Keratinocyte (primary cell): ENCODE results near the gene RFESD. TPM values are rescaled to one million over a fixed set of nuclear protein-coding genes. Genes with fewer than 3 reads are reported as not detected.

Source experiments
- DNase-seq: peaks from one replicate; pipeline ENCODE4 v3.0.0-alpha.2; 2011; ENCODE audit warnings: low read depth, missing footprints, low spot score
- FAIRE-seq: peaks from 2 replicates; lab custom pipeline; 2011; peaks lifted over from hg19 to GRCh38; lab: Jason Lieb, UNC
- H2AFZ ChIP-seq: 2 replicates; pipeline ENCODE4 v1.6.0; 2012; ENCODE audit warnings: low read length, control low read depth, inconsistent platforms; ENCODE audit not compliant: control insufficient read depth
- H3K27ac ChIP-seq: 2 replicates; pipeline ENCODE4 v1.5.1; 2011; ENCODE audit warnings: low read length; ENCODE audit not compliant: control insufficient read depth, insufficient read depth
- H3K27me3 ChIP-seq: 3 replicates; pipeline ENCODE4 v1.6.0; 2011; ENCODE audit warnings: low read length; ENCODE audit not compliant: control insufficient read depth, insufficient read depth; ENCODE audit errors: extremely low read depth
- H3K36me3 ChIP-seq, 2 experiments: 2 replicates in 1 of 2; 3 replicates in 1 of 2; pipeline ENCODE4 v1.5.1; 2011; ENCODE audit warnings: low read length in 2 of 2, mild to moderate bottlenecking in 1 of 2; ENCODE audit not compliant: control insufficient read depth in 2 of 2, insufficient read depth in 2 of 2; ENCODE audit errors: extremely low read depth in 1 of 2
- H3K4me1 ChIP-seq: 3 replicates; pipeline ENCODE4 v1.5.1; 2011; ENCODE audit warnings: low read length; ENCODE audit not compliant: control insufficient read depth, insufficient read depth; ENCODE audit errors: extremely low read depth
- H3K4me2 ChIP-seq: 3 replicates; pipeline ENCODE4 v1.6.0; 2011; ENCODE audit warnings: low read depth, low read length; ENCODE audit not compliant: control insufficient read depth, insufficient read depth; ENCODE audit errors: extremely low read depth
- H3K4me3 ChIP-seq, 3 experiments: fragments of 200-600 bp in 1 of 3; sonication (generic) in 1 of 3; 2 replicates in 2 of 3; 3 replicates in 1 of 3; pipeline ENCODE4 v1.5.1; 2011 to 2016; ENCODE audit warnings: low read length in 3 of 3, mild to moderate bottlenecking in 3 of 3, control low read depth in 2 of 3, inconsistent platforms in 1 of 3, low read depth in 1 of 3, mixed read lengths in 1 of 3, mixed run types in 1 of 3, moderate library complexity in 1 of 3; ENCODE audit not compliant: control insufficient read depth in 2 of 3, insufficient read depth in 2 of 3; ENCODE audit errors: extremely low read depth in 1 of 3
- H3K79me2 ChIP-seq: 2 replicates; pipeline ENCODE4 v1.6.0; 2012; ENCODE audit warnings: low read length; ENCODE audit not compliant: control insufficient read depth, insufficient read depth
- H3K9ac ChIP-seq: 3 replicates; pipeline ENCODE4 v1.6.0; 2011; ENCODE audit warnings: low read length; ENCODE audit not compliant: control insufficient read depth, insufficient read depth; ENCODE audit errors: extremely low read depth
- H3K9me1 ChIP-seq: 3 replicates; pipeline ENCODE4 v1.6.0; 2011; ENCODE audit warnings: low read length; ENCODE audit not compliant: control insufficient read depth, insufficient read depth; ENCODE audit errors: extremely low read depth
- H3K9me3 ChIP-seq: 2 replicates; pipeline ENCODE4 v1.5.1; 2012; ENCODE audit warnings: low read depth, low read length; ENCODE audit not compliant: control insufficient read depth
- H4K20me1 ChIP-seq: 3 replicates; pipeline ENCODE4 v1.6.0; 2011; ENCODE audit warnings: low read length; ENCODE audit not compliant: control insufficient read depth, insufficient read depth; ENCODE audit errors: extremely low read depth
- EZH2 ChIP-seq: IDR thresholded peaks from one replicate; pipeline ENCODE4 v1.6.1; 2012; ENCODE audit warnings: inconsistent platforms, mild to moderate bottlenecking, low read length, moderate library complexity
- dilution Hi-C: fragments of 300-500 bp; cut with MboI; formaldehyde crosslinking; loops from one replicate; pipeline ENCODE4 v1.7.0; 2020; ENCODE audit warnings: low sequenced_read_pairs; ENCODE audit not compliant: extremely low pct_ligation_motif_present
- polyA plus RNA-seq, 5 experiments: library from polyadenylated mRNA; depleted of rRNA in 3 of 5; stranded (reverse) in 3 of 5; stranded (forward) in 1 of 5; unstranded in 1 of 5; fragments of >200 nt; gene quantifications; 1 replicate in 1 of 5; 2 replicates in 3 of 5; 3 replicates in 1 of 5; pipeline versions ENCODE4 v1.2.1 to v1.2.3, GENCODE V29; 2011 to 2012; ENCODE audit warnings: missing spikeins in 2 of 5, low read depth in 1 of 5, low replicate concordance in 1 of 5
- TF ChIP-seq, protein P1 (sequence below), 3 experiments: IDR thresholded peaks in 1 of 3; conservative IDR thresholded peaks in 1 of 3; optimal IDR thresholded peaks in 1 of 3; 2 replicates in 2 of 3; 3 replicates in 1 of 3; pipeline versions ENCODE3 to v1.5.1; 2011; ENCODE audit warnings: low read length in 3 of 3, mild to moderate bottlenecking in 3 of 3, moderate library complexity in 2 of 3, control low read depth in 1 of 3, inconsistent platforms in 1 of 3; ENCODE audit not compliant: insufficient read depth in 2 of 3; ENCODE audit errors: extremely low read depth in 1 of 3

Gene RFESD
- polyA plus RNA-seq, 1 donor (not counting 4 experiments of a cell fraction or from before 2014, with no cell fraction given): 3.5 TPM

DNA sequence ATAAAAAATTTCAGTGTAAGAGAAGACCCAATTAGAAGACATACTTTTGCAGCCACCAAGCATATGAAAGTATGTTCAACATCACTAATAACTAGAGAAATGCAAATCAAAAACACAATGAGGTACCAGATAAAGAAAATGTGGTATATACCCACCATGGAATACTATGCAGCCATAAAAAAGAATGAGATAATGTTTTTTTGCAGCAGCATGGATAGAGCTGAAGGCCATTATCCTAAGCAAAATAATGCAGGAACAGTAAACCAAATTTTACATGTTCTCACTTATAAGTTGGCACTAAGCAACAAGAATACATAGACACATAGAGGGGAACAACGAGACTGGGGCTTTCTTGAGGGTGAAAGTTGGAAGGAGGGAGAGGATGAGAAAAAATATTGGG, 43.1 kb downstream of the RFESD start:
- H3K4me1 ChIP-seq: no peaks in the 10 kb centered on the region
- no peak for TF ChIP-seq EZH2
- TF ChIP-seq, protein P1, sequence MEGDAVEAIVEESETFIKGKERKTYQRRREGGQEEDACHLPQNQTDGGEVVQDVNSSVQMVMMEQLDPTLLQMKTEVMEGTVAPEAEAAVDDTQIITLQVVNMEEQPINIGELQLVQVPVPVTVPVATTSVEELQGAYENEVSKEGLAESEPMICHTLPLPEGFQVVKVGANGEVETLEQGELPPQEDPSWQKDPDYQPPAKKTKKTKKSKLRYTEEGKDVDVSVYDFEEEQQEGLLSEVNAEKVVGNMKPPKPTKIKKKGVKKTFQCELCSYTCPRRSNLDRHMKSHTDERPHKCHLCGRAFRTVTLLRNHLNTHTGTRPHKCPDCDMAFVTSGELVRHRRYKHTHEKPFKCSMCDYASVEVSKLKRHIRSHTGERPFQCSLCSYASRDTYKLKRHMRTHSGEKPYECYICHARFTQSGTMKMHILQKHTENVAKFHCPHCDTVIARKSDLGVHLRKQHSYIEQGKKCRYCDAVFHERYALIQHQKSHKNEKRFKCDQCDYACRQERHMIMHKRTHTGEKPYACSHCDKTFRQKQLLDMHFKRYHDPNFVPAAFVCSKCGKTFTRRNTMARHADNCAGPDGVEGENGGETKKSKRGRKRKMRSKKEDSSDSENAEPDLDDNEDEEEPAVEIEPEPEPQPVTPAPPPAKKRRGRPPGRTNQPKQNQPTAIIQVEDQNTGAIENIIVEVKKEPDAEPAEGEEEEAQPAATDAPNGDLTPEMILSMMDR (optimal IDR thresholded peaks at IDR 0.05 in 1 of 3, IDR thresholded peaks at IDR 0.05 in 1 of 3, conservative IDR thresholded peaks at IDR 0.05 in 1 of 3; ENCODE audit: extremely low read depth in 1 of 3, insufficient read depth in 2 of 3, low read length in 3 of 3): no peak
- H3K27ac ChIP-seq: no peak overlapping the region
- dilution Hi-C loops: no loop called here
- H2AFZ ChIP-seq: no peak overlapping the region
- H3K9me1 ChIP-seq: no peaks in the 10 kb centered on the region
- H3K4me3 ChIP-seq: no peak overlapping the region
- DNase-seq (no peak), FAIRE-seq (no peak)
- no peaks in the 10 kb centered on the region for H4K20me1 ChIP-seq
- no peaks in the 10 kb centered on the region for H3K27me3 ChIP-seq
- no peaks in the 10 kb centered on the region for H3K9me3 ChIP-seq
- H3K36me3 ChIP-seq: no peaks in the 10 kb centered on the region
- H3K79me2 ChIP-seq: no peaks in the 10 kb centered on the region
- H3K9ac ChIP-seq: no peak overlapping the region
- H3K4me2 ChIP-seq: no peak overlapping the region

DNA sequence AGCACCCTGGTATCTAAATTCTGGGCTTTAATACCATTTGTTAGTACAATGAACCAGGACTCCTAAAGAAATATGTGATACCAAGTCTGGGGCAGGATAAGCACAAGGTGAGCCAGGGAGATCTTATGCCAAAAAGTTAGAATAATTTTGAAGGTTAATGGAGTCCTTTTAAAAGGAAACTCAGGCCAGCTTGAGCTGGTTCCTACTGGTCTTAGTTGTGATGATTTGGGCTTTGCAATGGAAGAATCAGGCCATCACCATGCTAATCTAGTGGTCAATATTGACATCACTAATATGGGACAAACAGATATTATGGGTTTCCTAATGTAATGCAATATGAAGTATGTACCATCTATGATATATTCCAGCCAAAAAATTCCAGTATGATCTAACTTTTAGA, 43.8 kb downstream of the RFESD start:
- TF ChIP-seq, protein P1 (optimal IDR thresholded peaks at IDR 0.05 in 1 of 3, IDR thresholded peaks at IDR 0.05 in 1 of 3, conservative IDR thresholded peaks at IDR 0.05 in 1 of 3; ENCODE audit: extremely low read depth in 1 of 3, insufficient read depth in 2 of 3, low read length in 3 of 3): no peak
- no peak for TF ChIP-seq EZH2
- Histone ChIP-seq H3K9ac (no peak overlapping the region), H2AFZ (no peak overlapping the region), H3K4me1 (no peaks in the 10 kb centered on the region), H3K4me3 (no peak overlapping the region), H4K20me1 (no peaks in the 10 kb centered on the region), H3K27ac (no peak overlapping the region), H3K79me2 (no peaks in the 10 kb centered on the region), H3K4me2 (no peak overlapping the region), H3K36me3 (no peaks in the 10 kb centered on the region), H3K27me3 (no peaks in the 10 kb centered on the region), H3K9me3 (no peaks in the 10 kb centered on the region), H3K9me1 (no peaks in the 10 kb centered on the region)
- dilution Hi-C loops: no loop called here
- FAIRE-seq (no peak), DNase-seq (no peak)
